Keratinocyte (primary cell): Measurements from ENCODE around the gene MRPS7. TPM values are rescaled to one million over a fixed set of nuclear protein-coding genes. Genes with fewer than 3 reads are reported as not detected.

Experiments used
- DNase-seq: peaks from one replicate; pipeline ENCODE4 v3.0.0-alpha.2; 2011; ENCODE audit warnings: low read depth, missing footprints, low spot score
- FAIRE-seq: peaks from 2 replicates; lab custom pipeline; 2011; peaks lifted over from hg19 to GRCh38; lab: Jason Lieb, UNC
- H2AFZ ChIP-seq: 2 replicates; pipeline ENCODE4 v1.6.0; 2012; ENCODE audit warnings: low read length, control low read depth, inconsistent platforms; ENCODE audit not compliant: control insufficient read depth
- H3K27ac ChIP-seq: 2 replicates; pipeline ENCODE4 v1.5.1; 2011; ENCODE audit warnings: low read length; ENCODE audit not compliant: control insufficient read depth, insufficient read depth
- H3K27me3 ChIP-seq: 3 replicates; pipeline ENCODE4 v1.6.0; 2011; ENCODE audit warnings: low read length; ENCODE audit not compliant: control insufficient read depth, insufficient read depth; ENCODE audit errors: extremely low read depth
- H3K36me3 ChIP-seq, 2 experiments: 2 replicates in 1 of 2; 3 replicates in 1 of 2; pipeline ENCODE4 v1.5.1; 2011; ENCODE audit warnings: low read length in 2 of 2, mild to moderate bottlenecking in 1 of 2; ENCODE audit not compliant: control insufficient read depth in 2 of 2, insufficient read depth in 2 of 2; ENCODE audit errors: extremely low read depth in 1 of 2
- H3K4me1 ChIP-seq: 3 replicates; pipeline ENCODE4 v1.5.1; 2011; ENCODE audit warnings: low read length; ENCODE audit not compliant: control insufficient read depth, insufficient read depth; ENCODE audit errors: extremely low read depth
- H3K4me2 ChIP-seq: 3 replicates; pipeline ENCODE4 v1.6.0; 2011; ENCODE audit warnings: low read depth, low read length; ENCODE audit not compliant: control insufficient read depth, insufficient read depth; ENCODE audit errors: extremely low read depth
- H3K4me3 ChIP-seq, 3 experiments: fragments of 200-600 bp in 1 of 3; sonication (generic) in 1 of 3; 2 replicates in 2 of 3; 3 replicates in 1 of 3; pipeline ENCODE4 v1.5.1; 2011 to 2016; ENCODE audit warnings: low read length in 3 of 3, mild to moderate bottlenecking in 3 of 3, control low read depth in 2 of 3, inconsistent platforms in 1 of 3, low read depth in 1 of 3, mixed read lengths in 1 of 3, mixed run types in 1 of 3, moderate library complexity in 1 of 3; ENCODE audit not compliant: control insufficient read depth in 2 of 3, insufficient read depth in 2 of 3; ENCODE audit errors: extremely low read depth in 1 of 3
- H3K79me2 ChIP-seq: 2 replicates; pipeline ENCODE4 v1.6.0; 2012; ENCODE audit warnings: low read length; ENCODE audit not compliant: control insufficient read depth, insufficient read depth
- H3K9ac ChIP-seq: 3 replicates; pipeline ENCODE4 v1.6.0; 2011; ENCODE audit warnings: low read length; ENCODE audit not compliant: control insufficient read depth, insufficient read depth; ENCODE audit errors: extremely low read depth
- H3K9me1 ChIP-seq: 3 replicates; pipeline ENCODE4 v1.6.0; 2011; ENCODE audit warnings: low read length; ENCODE audit not compliant: control insufficient read depth, insufficient read depth; ENCODE audit errors: extremely low read depth
- H3K9me3 ChIP-seq: 2 replicates; pipeline ENCODE4 v1.5.1; 2012; ENCODE audit warnings: low read depth, low read length; ENCODE audit not compliant: control insufficient read depth
- H4K20me1 ChIP-seq: 3 replicates; pipeline ENCODE4 v1.6.0; 2011; ENCODE audit warnings: low read length; ENCODE audit not compliant: control insufficient read depth, insufficient read depth; ENCODE audit errors: extremely low read depth
- EZH2 ChIP-seq: IDR thresholded peaks from one replicate; pipeline ENCODE4 v1.6.1; 2012; ENCODE audit warnings: inconsistent platforms, mild to moderate bottlenecking, low read length, moderate library complexity
- dilution Hi-C: fragments of 300-500 bp; cut with MboI; formaldehyde crosslinking; loops from one replicate; pipeline ENCODE4 v1.7.0; 2020; ENCODE audit warnings: low sequenced_read_pairs; ENCODE audit not compliant: extremely low pct_ligation_motif_present
- polyA plus RNA-seq, 5 experiments: library from polyadenylated mRNA; depleted of rRNA in 3 of 5; stranded (reverse) in 3 of 5; stranded (forward) in 1 of 5; unstranded in 1 of 5; fragments of >200 nt; gene quantifications; 1 replicate in 1 of 5; 2 replicates in 3 of 5; 3 replicates in 1 of 5; pipeline versions ENCODE4 v1.2.1 to v1.2.3, GENCODE V29; 2011 to 2012; ENCODE audit warnings: missing spikeins in 2 of 5, low read depth in 1 of 5, low replicate concordance in 1 of 5
- TF ChIP-seq, protein P1 (sequence below), 3 experiments: IDR thresholded peaks in 1 of 3; conservative IDR thresholded peaks in 1 of 3; optimal IDR thresholded peaks in 1 of 3; 2 replicates in 2 of 3; 3 replicates in 1 of 3; pipeline versions ENCODE3 to v1.5.1; 2011; ENCODE audit warnings: low read length in 3 of 3, mild to moderate bottlenecking in 3 of 3, moderate library complexity in 2 of 3, control low read depth in 1 of 3, inconsistent platforms in 1 of 3; ENCODE audit not compliant: insufficient read depth in 2 of 3; ENCODE audit errors: extremely low read depth in 1 of 3

MRPS7 gene
- polyA plus RNA-seq, 1 donor (not counting 4 experiments of a cell fraction or from before 2014, with no cell fraction given), result 79.0 TPM

DNA sequence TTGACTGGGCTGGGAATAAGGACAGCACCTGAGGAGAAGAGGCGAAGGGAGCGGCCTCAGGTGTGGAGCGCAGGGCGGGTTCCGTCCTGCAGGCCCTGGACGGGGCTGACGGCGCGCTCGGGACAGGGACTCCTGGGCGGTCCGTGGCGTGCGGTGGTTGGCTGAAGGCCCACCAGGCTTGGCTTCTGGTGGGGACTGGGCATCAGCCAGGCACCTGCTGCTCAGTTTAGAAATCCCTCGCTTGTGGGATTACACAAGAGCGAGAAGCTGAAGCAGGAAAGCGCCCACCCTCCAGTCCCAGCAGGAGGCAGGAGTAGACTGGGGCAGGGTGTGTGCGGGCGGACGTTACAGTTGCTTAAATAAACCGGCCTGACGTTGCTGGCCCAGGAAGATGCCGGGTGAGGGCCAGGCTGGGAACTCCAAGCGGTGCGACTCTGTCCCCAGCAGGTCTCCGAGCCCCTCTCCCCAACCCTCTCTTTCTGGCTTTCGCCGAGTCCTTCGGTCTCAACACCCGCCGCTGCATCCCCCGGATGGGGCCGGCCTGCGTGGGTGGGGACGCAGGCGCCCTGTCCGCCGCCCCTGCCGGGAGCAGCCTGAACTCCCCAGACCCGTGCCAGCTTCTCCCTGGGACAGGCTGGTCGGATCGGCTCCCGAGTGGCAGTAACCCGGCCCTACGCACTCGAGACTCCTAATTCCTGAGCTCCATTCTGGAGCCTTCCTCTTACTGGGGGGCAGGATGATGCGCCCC lies 8.7 kb downstream of the MRPS7 start:
- H3K27ac ChIP-seq, result peak overlapping the region; percentile 41
- H3K9me1 ChIP-seq, result peaks cover 2% of the 10 kb centered on the region
- FAIRE-seq, result no peak
- H3K79me2 ChIP-seq, result no peaks in the 10 kb centered on the region
- no peak for DNase-seq
- no peak for TF ChIP-seq EZH2
- TF ChIP-seq, protein P1, sequence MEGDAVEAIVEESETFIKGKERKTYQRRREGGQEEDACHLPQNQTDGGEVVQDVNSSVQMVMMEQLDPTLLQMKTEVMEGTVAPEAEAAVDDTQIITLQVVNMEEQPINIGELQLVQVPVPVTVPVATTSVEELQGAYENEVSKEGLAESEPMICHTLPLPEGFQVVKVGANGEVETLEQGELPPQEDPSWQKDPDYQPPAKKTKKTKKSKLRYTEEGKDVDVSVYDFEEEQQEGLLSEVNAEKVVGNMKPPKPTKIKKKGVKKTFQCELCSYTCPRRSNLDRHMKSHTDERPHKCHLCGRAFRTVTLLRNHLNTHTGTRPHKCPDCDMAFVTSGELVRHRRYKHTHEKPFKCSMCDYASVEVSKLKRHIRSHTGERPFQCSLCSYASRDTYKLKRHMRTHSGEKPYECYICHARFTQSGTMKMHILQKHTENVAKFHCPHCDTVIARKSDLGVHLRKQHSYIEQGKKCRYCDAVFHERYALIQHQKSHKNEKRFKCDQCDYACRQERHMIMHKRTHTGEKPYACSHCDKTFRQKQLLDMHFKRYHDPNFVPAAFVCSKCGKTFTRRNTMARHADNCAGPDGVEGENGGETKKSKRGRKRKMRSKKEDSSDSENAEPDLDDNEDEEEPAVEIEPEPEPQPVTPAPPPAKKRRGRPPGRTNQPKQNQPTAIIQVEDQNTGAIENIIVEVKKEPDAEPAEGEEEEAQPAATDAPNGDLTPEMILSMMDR (optimal IDR thresholded peaks at IDR 0.05 in 1 of 3, IDR thresholded peaks at IDR 0.05 in 1 of 3, conservative IDR thresholded peaks at IDR 0.05 in 1 of 3; ENCODE audit: extremely low read depth in 1 of 3, insufficient read depth in 2 of 3, low read length in 3 of 3), result peak; percentile 37 to 48 (median 38)
- H3K4me3 ChIP-seq, result peak overlapping the region; percentile 70 to 89 (median 72)
- H2AFZ ChIP-seq, result peak overlapping the region; percentile 71
- H3K36me3 ChIP-seq, result peaks cover 17 to 20% of the 10 kb centered on the region in 2 experiments
- H4K20me1 ChIP-seq, result no peaks in the 10 kb centered on the region
- no peaks in the 10 kb centered on the region for H3K9me3 ChIP-seq
- no peaks in the 10 kb centered on the region for H3K27me3 ChIP-seq
- H3K4me1 ChIP-seq, result peaks cover 20% of the 10 kb centered on the region
- dilution Hi-C loops, result no loop called here
- peak overlapping the region; percentile 75 for H3K9ac ChIP-seq
- H3K4me2 ChIP-seq, result peak overlapping the region; percentile 84

DNA sequence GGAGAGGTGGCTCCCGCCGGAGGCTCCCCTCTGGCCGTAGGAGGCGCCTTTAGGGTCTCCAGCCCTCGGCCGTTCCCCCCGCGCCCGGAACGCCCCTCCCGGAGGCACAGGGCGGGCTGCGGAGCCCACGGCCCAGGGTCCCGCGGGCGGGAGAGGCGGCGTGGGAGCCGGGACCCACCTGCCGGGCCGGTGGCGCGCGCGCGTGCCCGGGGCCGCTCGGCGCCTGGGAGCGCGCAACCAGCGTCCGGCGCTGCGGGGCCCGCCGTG lies 9.2 kb downstream of the MRPS7 start, which contains the start of gene MIF4GD:
Gene MIF4GD, minus strand, starts transcription at position 266 of the 267 bp plus-strand sequence. CDS start 1,036 bp downstream, outside the sequence.
- dilution Hi-C loops, result no loop called here
- peaks cover 2% of the 10 kb centered on the region for H3K9me1 ChIP-seq
- H3K79me2 ChIP-seq, result no peaks in the 10 kb centered on the region
- no peaks in the 10 kb centered on the region for H4K20me1 ChIP-seq
- peak within 1 kb of the TSS; percentile 41 for H3K27ac ChIP-seq
- peaks cover 20% of the 10 kb centered on the region for H3K4me1 ChIP-seq
- peak within 1 kb of the TSS; percentile 75 for H3K9ac ChIP-seq
- peak within 1 kb of the TSS; percentile 89 for H2AFZ ChIP-seq
- FAIRE-seq, result no peak
- H3K4me2 ChIP-seq, result peak within 1 kb of the TSS; percentile 84
- TF ChIP-seq, protein P1 (optimal IDR thresholded peaks at IDR 0.05 in 1 of 3, IDR thresholded peaks at IDR 0.05 in 1 of 3, conservative IDR thresholded peaks at IDR 0.05 in 1 of 3; ENCODE audit: extremely low read depth in 1 of 3, insufficient read depth in 2 of 3, low read length in 3 of 3), result no peak
- TF ChIP-seq EZH2, result no peak
- no peaks in the 10 kb centered on the region for H3K27me3 ChIP-seq
- no peaks in the 10 kb centered on the region for H3K9me3 ChIP-seq
- H3K36me3 ChIP-seq, result peaks cover 13 to 15% of the 10 kb centered on the region in 2 experiments
- peak within 1 kb of the TSS; percentile 70 to 89 (median 72) for H3K4me3 ChIP-seq
- no peak for DNase-seq
